Spleen (tissue), 11 donors: Measurements from ENCODE around the gene SLC2A14. TPM values are rescaled to one million over a fixed set of nuclear protein-coding genes. Genes with fewer than 3 reads are reported as not detected.
"Not testable (repeated sequence)": the region's sequence is repeated elsewhere in the genome, so short reads cannot be mapped to it uniquely, and the experiment has no call there.

Source experiments
- DNase-seq: peaks from one replicate; pipeline ENCODE4 v3.0.0-alpha.2; 2020
- H3K27ac ChIP-seq, 8 donors: fragments of 200-600 bp; sonication (generic) in 7 of 8; 1 replicate in 4 of 8; 2 replicates in 4 of 8; pipeline versions ENCODE4 v1.5.0 to v1.8.0; 2016 to 2021; ENCODE audit warnings: inconsistent platforms in 4 of 8, mild to moderate bottlenecking in 4 of 8, moderate library complexity in 1 of 8
- H3K27me3 ChIP-seq, 7 donors: fragments of 200-600 bp; sonication (generic) in 6 of 7; replicated peaks in 1 of 7; 1 replicate in 4 of 7; 2 replicates in 3 of 7; pipeline versions ENCODE4 v1.5.0 to v1.8.0; 2016 to 2021; ENCODE audit warnings: inconsistent platforms in 3 of 7, mild to moderate bottlenecking in 1 of 7
- H3K36me3 ChIP-seq, 6 donors: fragments of 200-600 bp; sonication (generic) in 5 of 6; 1 replicate in 4 of 6; 2 replicates in 2 of 6; pipeline versions ENCODE4 v1.5.0 to v1.8.0; 2016 to 2021; ENCODE audit warnings: inconsistent platforms in 2 of 6
- H3K4me1 ChIP-seq, 6 donors: fragments of 200-600 bp; sonication (generic) in 5 of 6; 1 replicate in 3 of 6; 2 replicates in 3 of 6; pipeline versions ENCODE4 v1.5.0 to v1.8.0; 2016 to 2021; ENCODE audit warnings: inconsistent platforms in 3 of 6
- H3K4me3 ChIP-seq, 8 donors: fragments of 200-600 bp; sonication (generic) in 7 of 8; 1 replicate in 4 of 8; 2 replicates in 4 of 8; pipeline versions ENCODE4 v1.5.0 to v1.8.0; 2016 to 2021; ENCODE audit warnings: inconsistent platforms in 4 of 8, mild to moderate bottlenecking in 4 of 8, moderate library complexity in 2 of 8
- H3K9me3 ChIP-seq, 8 donors: fragments of 200-600 bp; sonication (generic) in 7 of 8; 1 replicate in 4 of 8; 2 replicates in 4 of 8; pipeline versions ENCODE4 v1.5.0 to v1.8.0; 2016 to 2021; ENCODE audit warnings: inconsistent platforms in 4 of 8
- CTCF ChIP-seq, 11 experiments: fragments of 200-600 bp in 7 of 11; fragments of 450-650 bp in 4 of 11; sonication (generic) in 4 of 11; IDR thresholded peaks in 8 of 11; conservative IDR thresholded peaks in 3 of 11; 1 replicate in 7 of 11; 2 replicates in 4 of 11; pipeline versions ENCODE4 v1.4.0 to v1.8.0; 2016 to 2021; ENCODE audit warnings: antibody characterized with exemption in 11 of 11, inconsistent platforms in 4 of 11, mild to moderate bottlenecking in 1 of 11
- POLR2A ChIP-seq, 3 donors: fragments of 450-650 bp; IDR thresholded peaks; one replicate each; pipeline ENCODE4 v1.5.1; 2017; ENCODE audit warnings: antibody characterized with exemption in 3 of 3, mild to moderate bottlenecking in 1 of 3
- POLR2AphosphoS5 ChIP-seq, 3 donors: sonication (generic); formaldehyde crosslinking; IDR thresholded peaks; one replicate each; pipeline ENCODE4 v1.5.1; 2017; ENCODE audit warnings: antibody characterized with exemption in 3 of 3
- WGBS, 5 donors: extraction: QIAGEN DNeasy Blood & Tissue Kit in 3 of 5; methylation state at CpG; one replicate each; pipeline versions ENCODE4 v1.1.5 to v1.1.7; 2013 to 2018; 5-methylcytosine and 5-hydroxymethylcytosine counted together
- intact Hi-C: fragments of 100-400 bp; cut with DNase I; formaldehyde crosslinking; loops from one replicate; pipeline ENCODE4 v1.15.0; 2023; ENCODE audit warnings: low total_unique reads
- polyA plus RNA-seq, 3 donors: library from polyadenylated mRNA; stranded (reverse); fragments of 200-250 nt; gene quantifications; one replicate each; pipeline ENCODE4 v1.2.1, GENCODE V29; 2013
- total RNA-seq, 7 donors: library from RNA; depleted of rRNA in 3 of 7; stranded (reverse); fragments of >200 nt in 3 of 7; fragmentation: NEBNext Ultra II Directional in 4 of 7; extraction: Animal tissue kit (Norgen Biotek cat#: 25700) in 4 of 7; gene quantifications; one replicate each; pipeline versions ENCODE4 v1.1.0 to v1.2.1, GENCODE V29; 2016 to 2021
- donor health status: healthy with polysubstance abuse.
- donor health status: DM: no; HTN: no; CAD: no; lungs with moderate emphysema.
- donor health status: DM: no; HTN: no; CAD: no.
- donor health status: Bipolar disorder and iron deficiency.
- donor health status: healthy.
- donor health status: DM: no; HTN: no; CAD: no.
- donor health status: DM: yes; HTN: yes; CAD: no.

The SLC2A14 gene
- total and polyA plus RNA-seq, 10 donors: 0.37 to 7.4 (median 2.9) TPM; not detected in 5

GRCh38 chr12:7884689-7885088 is 12.0 kb upstream of the SLC2A14 start:
- Histone ChIP-seq H3K27ac (no peak overlapping the region), H3K27me3 (no peaks in the 10 kb centered on the region), H3K9me3 (no peaks in the 10 kb centered on the region), H3K36me3 (no peaks in the 10 kb centered on the region), H3K4me1 (peaks cover 0 to 17% (median 7%) of the 10 kb centered on the region in 6 donors), H3K4me3 (no peak overlapping the region)
- 7 to 15% (median 9%) methylated on average over 3 of the region's 3 CpGs for WGBS, 5 donors
- TF ChIP-seq POLR2A (IDR thresholded peaks at IDR 0.05) (no peak), POLR2AphosphoS5 (IDR thresholded peaks at IDR 0.05) (no peak), CTCF (IDR thresholded peaks at IDR 0.05 in 8 of 11, conservative IDR thresholded peaks at IDR 0.05 in 3 of 11) (no peak)
- intact Hi-C loops: no loop called here
- no peak for DNase-seq

DNA sequence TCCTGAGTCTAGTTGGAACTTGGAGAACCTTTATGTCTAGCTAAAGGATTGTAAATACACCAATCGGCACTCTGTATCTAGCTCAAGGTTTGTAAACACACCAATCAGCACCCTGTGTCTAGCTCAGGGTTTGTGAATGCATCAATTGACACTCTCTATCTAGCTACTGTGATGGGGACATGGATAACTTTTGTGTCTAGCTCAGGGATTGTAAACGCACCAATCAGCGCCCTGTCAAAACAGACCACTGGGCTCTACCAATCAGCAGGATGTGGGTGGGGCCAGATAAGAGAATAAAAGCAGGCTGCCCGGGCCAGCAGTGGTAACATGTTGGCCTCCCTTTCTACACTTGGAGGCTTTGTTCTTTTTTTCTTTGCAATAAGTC is 9.0 kb upstream of the SLC2A14 start:
- H3K4me3 ChIP-seq, H3K27ac ChIP-seq, H3K27me3 ChIP-seq, intact Hi-C loops, DNase-seq, H3K36me3 ChIP-seq, H3K9me3 ChIP-seq: not testable (repeated sequence)
- peaks cover 0 to 17% (median 7%) of the 10 kb centered on the region in 6 donors for H3K4me1 ChIP-seq
- 85 to 95% (median 93%) methylated on average over 4 of the region's 4 CpGs for whole genome bisulfite sequencing, 5 donors

GRCh38 chr12:7880952-7881735 is 8.4 kb upstream of the SLC2A14 start:
- H3K36me3 ChIP-seq, H3K9me3 ChIP-seq, DNase-seq, intact Hi-C loops, H3K27ac ChIP-seq, H3K4me3 ChIP-seq, H3K27me3 ChIP-seq: not testable (repeated sequence)
- peaks cover 0 to 17% (median 7%) of the 10 kb centered on the region in 6 donors for H3K4me1 ChIP-seq
- 92 to 95% (median 95%) methylated on average over 30 to 52 of the region's 52 CpGs for WGBS, 5 donors

DNA sequence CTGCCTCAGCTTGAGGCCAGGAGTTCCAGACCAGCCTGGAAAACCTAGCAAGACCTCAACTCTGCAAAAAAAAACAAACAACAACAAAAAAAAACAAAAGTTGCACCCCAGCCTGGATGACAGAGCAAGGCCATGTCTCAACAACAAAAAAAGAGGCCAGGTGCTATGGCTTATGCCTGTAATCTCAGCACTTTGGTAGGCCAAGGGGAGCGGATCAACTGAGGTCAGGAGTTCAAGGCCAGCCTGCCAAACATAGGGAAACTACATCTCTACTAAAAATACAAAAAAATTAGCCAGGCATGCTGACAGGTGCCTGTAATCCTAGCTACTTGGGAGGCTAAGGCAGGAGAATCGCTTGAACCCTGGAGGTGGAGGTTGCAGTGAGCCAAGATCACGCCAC is 6.5 kb upstream of the SLC2A14 start:
- peaks cover 0 to 2% (median 0%) of the 10 kb centered on the region in 7 donors for H3K27me3 ChIP-seq
- no peak for TF ChIP-seq POLR2A (IDR thresholded peaks at IDR 0.05)
- no peak for TF ChIP-seq POLR2AphosphoS5 (IDR thresholded peaks at IDR 0.05)
- TF ChIP-seq CTCF (IDR thresholded peaks at IDR 0.05 in 8 of 11, conservative IDR thresholded peaks at IDR 0.05 in 3 of 11): no peak
- H3K36me3 ChIP-seq: no peaks in the 10 kb centered on the region
- no peak overlapping the region for H3K4me3 ChIP-seq
- WGBS, 5 donors: 83 to 92% (median 89%) methylated on average over 3 of the region's 3 CpGs
- H3K9me3 ChIP-seq: no peaks in the 10 kb centered on the region
- no peak overlapping the region for H3K27ac ChIP-seq
- peaks cover 0 to 2% (median 0%) of the 10 kb centered on the region in 6 donors for H3K4me1 ChIP-seq
- DNase-seq: no peak
- intact Hi-C loops: no loop called here

DNA sequence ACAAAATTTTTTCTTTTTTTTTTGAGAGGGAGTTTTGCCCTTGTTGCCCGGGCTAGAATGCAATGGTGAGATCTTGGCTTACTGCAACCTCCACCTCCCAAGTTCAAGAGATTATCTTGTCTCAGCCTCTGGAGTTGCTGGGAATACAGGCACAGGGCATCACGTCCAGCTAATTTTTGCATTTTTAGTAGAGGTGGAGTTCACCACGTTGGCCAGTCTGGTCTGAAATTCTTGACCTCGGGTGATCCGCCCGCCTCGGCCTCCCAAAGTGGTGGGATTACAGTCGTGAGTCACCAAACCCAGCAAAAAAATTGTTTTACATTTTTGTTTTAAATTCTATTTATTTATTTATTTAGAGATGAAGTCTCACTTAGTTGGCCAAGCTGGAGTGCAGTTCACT is 4.7 kb upstream of the SLC2A14 start:
- no peaks in the 10 kb centered on the region for H3K36me3 ChIP-seq
- no peaks in the 10 kb centered on the region for H3K9me3 ChIP-seq
- no peak overlapping the region for H3K4me3 ChIP-seq
- WGBS, 5 donors: 87 to 94% (median 91%) methylated on average over 6 to 8 of the region's 8 CpGs
- no peak overlapping the region for H3K27ac ChIP-seq
- TF ChIP-seq CTCF (IDR thresholded peaks at IDR 0.05 in 8 of 11, conservative IDR thresholded peaks at IDR 0.05 in 3 of 11) (no peak), POLR2AphosphoS5 (IDR thresholded peaks at IDR 0.05) (no peak), POLR2A (IDR thresholded peaks at IDR 0.05) (no peak)
- DNase-seq: no peak
- intact Hi-C loops: no loop called here
- H3K27me3 ChIP-seq: peaks cover 0 to 20% (median 14%) of the 10 kb centered on the region in 7 donors
- peaks cover 0 to 8% (median 0%) of the 10 kb centered on the region in 6 donors for H3K4me1 ChIP-seq
